Left ventricle myocardium inferior (tissue), 1 donor: ENCODE data around the gene IFNA7. TPM values are rescaled to one million over a fixed set of nuclear protein-coding genes. Genes with fewer than 3 reads are reported as not detected.
A peak's percentile ranks its signal among the peaks of the same experiment; 100 is the strongest.

Experiments
- DNase-seq: peaks from one replicate; pipeline ENCODE4 v3.0.0-alpha.2; 2020
- H3K27ac ChIP-seq: fragments of 200-600 bp; replicated peaks from 2 replicates; pipeline ENCODE4 v1.8.0; 2021
- H3K27me3 ChIP-seq: fragments of 200-600 bp; 2 replicates; pipeline ENCODE4 v1.8.0; 2021; ENCODE audit warnings: low read depth
- H3K36me3 ChIP-seq: fragments of 200-600 bp; 2 replicates; pipeline ENCODE4 v1.8.0; 2021
- H3K4me1 ChIP-seq: fragments of 200-600 bp; 2 replicates; pipeline ENCODE4 v1.8.0; 2021
- H3K4me3 ChIP-seq: fragments of 200-600 bp; 2 replicates; pipeline ENCODE4 v1.8.0; 2021; ENCODE audit warnings: mild to moderate bottlenecking, moderate library complexity
- H3K9me3 ChIP-seq: fragments of 200-600 bp; replicated peaks from 2 replicates; pipeline ENCODE4 v1.8.0; 2021
- CTCF ChIP-seq: fragments of 200-600 bp; IDR thresholded peaks from 2 replicates; pipeline ENCODE4 v1.8.0; 2021; ENCODE audit warnings: antibody characterized with exemption, mild to moderate bottlenecking, borderline replicate concordance
- intact Hi-C: fragments of 100-400 bp; cut with micrococcal nuclease; formaldehyde crosslinking; loops from one replicate; pipeline ENCODE4 v1.11.0; 2022
- total RNA-seq: library from RNA; stranded (reverse); fragmentation: NEBNext Ultra II Directional; extraction: Animal tissue kit (Norgen Biotek cat#: 25700); gene quantifications from one replicate; pipeline ENCODE4 v1.2.1, GENCODE V29; 2021
- donor health status: DM: no; HTN: yes; CAD: no; lungs with severe emphysema.

Gene IFNA7
- total RNA-seq, 1 donor from 2014 or later = not detected

- intact Hi-C loops = no loop called here
- no peaks in the 10 kb centered on the region for H3K36me3 ChIP-seq
- no peak for DNase-seq
- no peaks in the 10 kb centered on the region for H3K9me3 ChIP-seq
- no peaks in the 10 kb centered on the region for H3K27me3 ChIP-seq
- no peak overlapping the region for H3K27ac ChIP-seq
- H3K4me1 ChIP-seq = peaks cover 8% of the 10 kb centered on the region
- TF ChIP-seq CTCF = no peak
- H3K4me3 ChIP-seq = no peak overlapping the region
Observed at GRCh38 chr9:21155501-21155900, 46.5 kb downstream of the IFNA7 start.

DNA sequence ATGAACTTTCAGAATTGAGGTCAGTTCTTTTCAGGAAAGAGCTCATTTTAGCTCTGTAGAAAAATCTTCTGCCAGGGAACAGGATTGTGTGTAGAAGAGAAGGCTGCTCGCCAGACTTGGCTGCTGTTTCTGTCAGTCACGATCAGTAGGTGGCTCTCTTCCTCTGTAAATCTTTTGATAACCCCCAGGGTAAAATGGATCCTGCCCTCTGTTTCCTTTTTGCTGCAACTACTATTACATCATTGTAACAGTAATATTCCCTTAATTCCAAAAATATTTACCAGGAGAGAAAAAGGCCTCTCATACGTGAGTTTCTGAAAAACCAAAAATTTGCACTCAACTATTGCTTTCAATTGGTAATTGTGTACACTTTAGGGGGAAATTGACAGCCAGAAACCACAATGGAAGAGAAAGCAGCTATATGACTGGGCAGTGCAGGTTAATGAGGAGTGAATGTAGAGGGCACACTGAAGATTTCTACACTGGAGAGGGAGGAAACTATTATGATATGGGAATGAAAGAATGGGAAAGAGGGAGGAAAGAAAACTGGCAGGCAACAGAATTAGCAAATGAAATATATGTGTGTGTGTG, 47.9 kb downstream of the IFNA7 start:
- H3K9me3 ChIP-seq = no peaks in the 10 kb centered on the region
- DNase-seq = no peak
- H3K27me3 ChIP-seq = no peaks in the 10 kb centered on the region
- peak; percentile 28 for TF ChIP-seq CTCF
- H3K4me1 ChIP-seq = peaks cover 8% of the 10 kb centered on the region
- H3K27ac ChIP-seq = no peak overlapping the region
- intact Hi-C loops = no loop called here
- no peak overlapping the region for H3K4me3 ChIP-seq
- no peaks in the 10 kb centered on the region for H3K36me3 ChIP-seq

DNA sequence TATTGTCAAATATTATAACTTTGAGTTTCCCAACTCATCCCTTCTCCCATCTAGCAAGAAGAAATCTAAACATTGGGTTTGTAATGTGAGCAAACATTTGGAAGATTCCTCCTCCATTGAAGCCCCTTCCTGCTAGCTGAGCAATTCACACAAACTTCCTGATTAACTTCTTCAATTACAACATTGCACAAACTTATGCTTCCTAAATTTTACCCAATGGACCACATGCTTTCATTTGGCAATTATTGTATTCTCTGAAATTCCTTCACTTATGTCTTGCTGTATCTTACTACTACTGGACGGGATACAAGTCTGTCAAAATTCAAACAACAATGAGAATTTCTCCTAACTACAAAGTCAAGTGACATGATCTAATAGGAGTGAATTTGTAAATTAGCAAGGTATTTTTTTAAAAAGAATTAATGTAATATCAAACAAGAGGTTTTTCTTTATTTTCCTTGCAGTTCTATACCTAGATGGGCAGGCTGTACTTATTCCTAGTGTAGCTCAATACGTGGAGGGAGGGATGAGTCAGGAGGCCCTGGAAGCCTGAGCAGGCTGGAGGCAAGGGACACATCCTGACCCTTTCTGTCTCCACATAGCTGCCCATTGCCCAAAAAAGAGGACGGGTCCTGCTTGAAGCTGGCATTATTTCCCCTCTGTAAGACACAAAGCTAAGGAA, 48.5 kb downstream of the IFNA7 start:
- no peak for DNase-seq
- Histone ChIP-seq H3K4me3 (no peak overlapping the region), H3K27ac (no peak overlapping the region), H3K36me3 (no peaks in the 10 kb centered on the region), H3K9me3 (peaks cover 3% of the 10 kb centered on the region), H3K27me3 (no peaks in the 10 kb centered on the region), H3K4me1 (peaks cover 8% of the 10 kb centered on the region)
- TF ChIP-seq CTCF = no peak
- intact Hi-C loops = no loop called here

Other genes with a start within 250 kb of the IFNA7 start
- 0.71 TPM for gene HACD4, start 170.6 kb downstream of the IFNA7 start, total RNA-seq
- gene IFNB1, start 124.3 kb downstream of the IFNA7 start, total RNA-seq = not detected
- gene IFNW1, start 60.4 kb downstream of the IFNA7 start, total RNA-seq = not detected
- gene IFNA21, start 35.5 kb downstream of the IFNA7 start, total RNA-seq = not detected
- gene IFNA4, start 14.6 kb downstream of the IFNA7 start, total RNA-seq = not detected
- gene IFNA10, start 4.9 kb upstream of the IFNA7 start, total RNA-seq = not detected
- not detected for gene IFNA16, start 15.1 kb upstream of the IFNA7 start, total RNA-seq
- gene IFNA17, start 26.0 kb upstream of the IFNA7 start, total RNA-seq = not detected
- gene IFNA14, start 37.8 kb upstream of the IFNA7 start, total RNA-seq = not detected
- gene IFNA5, start 103.1 kb upstream of the IFNA7 start, total RNA-seq = not detected
- gene KLHL9, start 133.2 kb upstream of the IFNA7 start, total RNA-seq = 12.0 TPM
- gene IFNA6, start 148.7 kb upstream of the IFNA7 start, total RNA-seq = not detected
- not detected for gene IFNA13, start 165.9 kb upstream of the IFNA7 start, total RNA-seq
- gene IFNA2, start 183.2 kb upstream of the IFNA7 start, total RNA-seq = not detected
- not detected for gene IFNA8, start 206.9 kb upstream of the IFNA7 start, total RNA-seq
- gene IFNA1, start 238.2 kb upstream of the IFNA7 start, total RNA-seq = not detected